GM23338 (cell line): ENCODE measurements around the gene G3BP1.

ENCODE experiments used
- CREB1 ChIP-seq: fragments of 250-450 bp; sonication (Bioruptor Pico); IDR thresholded peaks from 2 replicates; pipeline ENCODE4 v1.5.0; 2020; ENCODE audit warnings: low read depth, mild to moderate bottlenecking, moderate library complexity
- CTCF ChIP-seq, 2 experiments: fragments of 200-600 bp in 1 of 2; sonication (generic) in 1 of 2; conservative IDR thresholded peaks; 2 replicates each; pipeline versions ENCODE4 v1.5.1 to v1.6.1; 2016 to 2017; ENCODE audit warnings: antibody characterized with exemption in 2 of 2, low read depth in 2 of 2, mild to moderate bottlenecking in 2 of 2, moderate library complexity in 1 of 2
- EZH2 ChIP-seq: fragments of 200-600 bp; sonication (generic); IDR thresholded peaks from one replicate; pipeline ENCODE4 v1.8.0; 2017; ENCODE audit warnings: antibody characterized with exemption, mild to moderate bottlenecking, low read depth; ENCODE audit not compliant: unreplicated experiment
- EZH2phosphoT487 ChIP-seq: fragments of 200-600 bp; sonication (generic); IDR thresholded peaks from one replicate; pipeline ENCODE4 v1.8.1; 2018; ENCODE audit warnings: antibody characterized with exemption; ENCODE audit not compliant: unreplicated experiment
- JUNB ChIP-seq: IDR thresholded peaks from one replicate; pipeline ENCODE4 v1.6.1; 2016; ENCODE audit warnings: antibody characterized with exemption; ENCODE audit not compliant: unreplicated experiment
- NANOG ChIP-seq: IDR thresholded peaks from 2 replicates; pipeline ENCODE4 v1.6.1; 2016; ENCODE audit warnings: antibody characterized with exemption, borderline replicate concordance
- POLR2AphosphoS5 ChIP-seq: IDR thresholded peaks from 2 replicates; pipeline ENCODE4 v1.6.1; 2016; ENCODE audit warnings: antibody characterized with exemption, low read depth
- REST ChIP-seq: IDR thresholded peaks from one replicate; pipeline ENCODE4 v1.6.1; 2018; ENCODE audit warnings: antibody characterized with exemption; ENCODE audit not compliant: unreplicated experiment
- ZNF331 ChIP-seq: fragments of 250-450 bp; sonication (Bioruptor Pico); IDR thresholded peaks from 2 replicates; pipeline ENCODE4 v1.5.0; 2020; ENCODE audit warnings: low read depth, mild to moderate bottlenecking, moderate library complexity

GRCh38 chr5:151738125-151738848 is 33.5 kb upstream of the G3BP1 start:
- TF ChIP-seq POLR2AphosphoS5 (no peak), CTCF (conservative IDR thresholded peaks at IDR 0.05; ENCODE audit: low read depth in 2 of 2) (no peak), EZH2phosphoT487 (no peak), EZH2 (no peak), CREB1 (CRISPR knock-in tag) (no peak), JUNB (no peak), REST (no peak), ZNF331 (CRISPR knock-in tag) (no peak), NANOG (no peak)
